HG02870 (cell line): ENCODE measurements around the gene CA11.

Experiments used
- ATAC-seq: cut with Tn5 transposase; IDR thresholded peaks from one replicate; pipeline ENCODE4 v1.9.1; 2021; ENCODE audit warnings: mild to moderate bottlenecking, moderate library complexity; ENCODE audit not compliant: unreplicated experiment

Gene CA11

GRCh38 chr19:48588670-48589401 is 57.2 kb downstream of the CA11 start:
- no peak for ATAC-seq
